Endometrial microvascular endothelial cells (primary cell): ENCODE results near the gene NSUN2. TPM values are rescaled to one million over a fixed set of nuclear protein-coding genes. Genes with fewer than 3 reads are reported as not detected.

Experiments used
- total RNA-seq: library from RNA; depleted of rRNA; stranded (reverse); fragments of >200 nt; gene quantifications from one replicate; pipeline ENCODE4 v1.2.3, GENCODE V29; 2015; ENCODE audit errors: inconsistent ontology term

Gene NSUN2
- total RNA-seq, 1 donor from 2014 or later = 99.6 TPM

Other genes starting within 250 kb of the NSUN2 start
- under 0.01 TPM for gene UBE2QL1, start 184.2 kb downstream of the NSUN2 start, total RNA-seq
- gene SRD5A1, start 396 bp upstream of the NSUN2 start, total RNA-seq = 3.8 TPM
- 11.5 TPM for gene TENT4A, start 80.4 kb upstream of the NSUN2 start, total RNA-seq